Stimulated activated CD8-positive, alpha-beta memory T cell treated with anti-CD3 and anti-CD28 coated beads, Interleukin-7, amount 100 ng/mL, for 1 hour (primary cell): ENCODE measurements around the gene TMEM131.

ENCODE experiments used
- DNase-seq, 2 donors: peaks; one replicate each; pipeline ENCODE4 v3.0.0-alpha.2; 2020; ENCODE audit warnings: low read depth in 2 of 2

TMEM131 gene

DNA sequence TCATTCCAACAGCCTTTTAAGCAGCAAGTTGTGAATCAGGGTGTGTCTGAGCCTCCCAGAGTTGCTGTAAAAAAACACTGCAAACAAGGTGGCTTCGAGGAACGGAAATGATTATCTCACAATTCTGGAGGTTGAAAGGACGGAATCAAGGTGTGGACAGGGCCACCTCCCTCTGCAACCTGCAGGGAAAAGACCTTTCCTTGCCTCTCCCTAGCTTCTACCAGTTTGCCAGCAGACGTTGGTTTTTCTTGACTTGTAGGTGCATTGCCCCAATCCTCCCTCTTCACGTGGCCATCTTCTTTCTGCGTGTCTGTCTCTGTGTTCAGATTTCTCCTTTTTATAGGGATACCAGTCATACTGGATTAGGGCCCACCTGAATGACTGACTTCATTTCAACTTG, 24.8 kb upstream of the TMEM131 start:
- no peak for DNase-seq

GRCh38 chr2:98016908-98017670, 21.3 kb upstream of the TMEM131 start:
- no peak for DNase-seq

GRCh38 chr2:98015671-98016070, 19.9 kb upstream of the TMEM131 start:
- no peak for DNase-seq

- DNase-seq, result no peak
Observed at GRCh38 chr2:98014379-98014778, 18.6 kb upstream of the TMEM131 start.

GRCh38 chr2:98013407-98014042, 17.8 kb upstream of the TMEM131 start:
- DNase-seq, result no peak

GRCh38 chr2:98012561-98012991, 16.8 kb upstream of the TMEM131 start:
- no peak for DNase-seq

DNA sequence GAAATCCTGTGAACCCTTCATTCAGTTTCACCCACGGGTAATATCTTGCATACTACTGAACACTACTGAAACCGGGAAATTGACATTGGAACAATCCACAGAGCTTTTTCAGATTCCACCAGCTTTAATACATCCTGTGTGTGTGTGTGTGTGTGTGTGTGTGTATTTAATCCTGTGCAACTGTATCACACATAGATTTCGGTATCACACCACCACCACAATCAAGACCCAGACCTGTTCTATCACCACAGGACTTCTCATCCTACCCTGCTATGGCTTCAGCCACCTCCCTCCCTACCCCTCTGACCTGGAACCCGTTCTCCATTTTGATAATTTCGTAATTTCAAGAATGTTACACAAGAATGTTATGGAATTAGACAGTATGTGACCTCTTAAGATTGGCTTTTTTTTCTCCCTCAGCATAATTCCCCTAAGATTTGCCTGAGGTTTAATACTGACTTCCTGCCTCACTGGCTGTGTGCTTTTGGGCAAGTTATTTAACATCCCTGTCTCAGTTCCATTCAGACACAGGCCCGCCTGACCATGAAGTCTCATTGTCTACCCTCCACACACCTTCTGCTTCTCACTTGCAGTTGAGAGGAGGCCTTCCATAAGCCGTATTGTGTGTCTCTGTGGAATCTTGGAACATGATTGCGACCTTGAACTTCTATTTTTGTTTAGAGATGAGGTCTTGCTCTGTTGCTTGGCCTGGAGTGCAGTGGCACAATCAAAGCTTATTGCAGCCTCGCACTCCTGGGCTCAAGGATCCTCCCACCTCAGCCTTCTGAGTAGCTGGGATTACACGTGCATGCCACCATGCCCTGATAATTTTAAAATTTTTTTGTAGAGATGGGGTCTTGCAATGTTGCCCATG, 14.4 kb upstream of the TMEM131 start:
- DNase-seq, result no peak

DNA sequence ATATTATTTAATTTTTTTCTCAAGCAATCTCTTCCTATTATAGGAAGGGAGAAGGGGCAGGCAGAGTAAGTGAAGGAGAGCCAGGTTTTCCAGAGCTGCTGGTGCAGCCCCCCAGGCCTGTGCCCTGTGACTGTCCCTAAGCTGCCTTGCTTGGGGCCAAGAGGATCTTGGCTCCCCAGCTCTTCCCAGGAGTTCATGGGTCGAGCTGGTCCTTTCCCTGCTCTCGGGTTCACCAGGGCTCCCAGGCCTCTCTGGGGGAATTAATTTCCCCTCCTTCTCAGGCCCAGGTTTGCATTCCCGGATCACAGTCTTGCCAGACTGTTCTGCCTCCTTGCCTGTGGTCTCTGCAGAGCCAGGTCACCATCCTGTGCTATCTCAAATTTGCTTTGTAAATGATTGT, 12.7 kb upstream of the TMEM131 start:
- no peak for DNase-seq

DNA sequence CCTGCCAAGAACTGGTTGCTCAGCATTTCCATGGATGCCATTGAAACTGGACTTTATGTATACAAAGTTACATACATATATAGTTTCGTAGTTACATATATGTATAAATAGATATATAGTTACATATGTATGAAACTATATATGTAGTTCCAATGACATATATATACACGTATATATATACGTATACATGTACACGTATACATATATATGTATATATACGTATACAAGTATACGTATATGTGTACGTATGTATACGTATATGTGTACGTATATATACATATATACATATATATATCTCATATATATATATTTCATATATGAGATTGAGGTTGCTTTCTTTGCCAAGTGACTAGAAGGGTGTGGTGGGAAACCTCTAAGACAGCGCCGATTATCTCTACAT, 10.6 kb upstream of the TMEM131 start:
- DNase-seq, result no peak

DNA sequence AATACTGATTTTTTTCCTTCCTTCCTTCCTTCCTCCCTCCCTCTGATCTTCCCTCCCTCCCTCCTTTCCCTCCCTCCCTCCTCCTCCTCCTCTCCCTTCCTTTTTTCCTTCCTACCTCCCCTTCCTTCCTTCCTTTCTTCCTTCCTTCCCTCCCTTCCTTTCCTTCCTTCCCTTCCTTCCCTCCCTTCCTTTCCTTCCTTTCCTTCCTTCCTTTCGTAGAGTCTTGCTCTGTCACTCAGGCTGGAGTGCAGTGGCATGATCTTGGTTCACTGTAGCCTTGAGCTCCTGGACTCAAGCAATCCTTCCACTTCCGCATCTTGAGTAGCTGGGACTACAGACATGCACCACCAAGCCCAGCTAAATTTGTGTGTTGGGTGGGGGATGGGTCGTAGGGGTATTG, 8.9 kb upstream of the TMEM131 start:
- DNase-seq, result no peak

DNA sequence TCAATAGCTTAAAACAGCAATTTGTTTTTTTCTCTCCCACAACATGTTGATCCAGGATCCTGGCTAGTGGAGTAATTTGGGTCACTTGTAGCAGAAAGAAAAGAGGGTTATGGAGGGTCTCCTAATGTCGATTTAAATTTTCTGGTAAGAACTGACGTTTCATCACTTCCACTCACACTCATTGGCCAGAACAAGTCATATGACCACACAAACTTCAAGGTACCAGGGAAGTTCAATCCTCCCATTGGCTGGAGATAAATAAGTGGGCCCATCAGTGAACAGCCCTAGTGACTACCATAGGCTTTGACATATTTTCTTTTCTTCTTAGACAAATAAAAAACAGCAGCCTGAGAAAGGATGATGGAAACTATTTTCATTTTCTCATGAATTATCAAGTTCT, 8.3 kb upstream of the TMEM131 start:
- DNase-seq, result no peak

GRCh38 chr2:97999536-97999935, 3.8 kb upstream of the TMEM131 start:
- no peak for DNase-seq

DNA sequence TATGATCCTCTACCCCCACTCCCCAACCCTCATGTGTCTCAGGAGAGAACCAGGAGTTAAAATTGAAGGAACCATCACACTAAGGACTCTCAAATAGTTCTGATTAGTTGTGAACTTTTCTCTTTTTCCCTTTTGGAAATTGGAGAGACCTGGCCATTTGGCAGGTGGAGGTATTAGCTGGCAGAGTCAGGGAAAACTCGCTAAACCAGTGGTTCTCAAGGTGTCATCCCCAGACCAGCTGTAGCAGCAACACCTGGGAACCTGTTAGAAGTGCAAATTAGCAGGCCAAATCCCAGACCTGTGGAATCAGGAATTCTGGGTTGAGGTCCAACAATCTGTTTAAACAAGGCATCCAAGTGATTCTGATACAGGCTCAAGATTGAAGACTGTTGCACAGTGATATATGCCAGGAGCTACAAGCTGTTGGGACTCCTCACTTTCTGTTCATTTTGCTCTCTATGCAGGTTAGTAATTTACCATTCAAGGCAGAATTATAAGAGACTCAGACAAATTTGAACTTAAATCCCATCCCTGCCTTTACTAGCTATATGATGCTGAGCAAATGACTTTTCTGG, 2.8 kb upstream of the TMEM131 start:
- DNase-seq, result no peak

DNA sequence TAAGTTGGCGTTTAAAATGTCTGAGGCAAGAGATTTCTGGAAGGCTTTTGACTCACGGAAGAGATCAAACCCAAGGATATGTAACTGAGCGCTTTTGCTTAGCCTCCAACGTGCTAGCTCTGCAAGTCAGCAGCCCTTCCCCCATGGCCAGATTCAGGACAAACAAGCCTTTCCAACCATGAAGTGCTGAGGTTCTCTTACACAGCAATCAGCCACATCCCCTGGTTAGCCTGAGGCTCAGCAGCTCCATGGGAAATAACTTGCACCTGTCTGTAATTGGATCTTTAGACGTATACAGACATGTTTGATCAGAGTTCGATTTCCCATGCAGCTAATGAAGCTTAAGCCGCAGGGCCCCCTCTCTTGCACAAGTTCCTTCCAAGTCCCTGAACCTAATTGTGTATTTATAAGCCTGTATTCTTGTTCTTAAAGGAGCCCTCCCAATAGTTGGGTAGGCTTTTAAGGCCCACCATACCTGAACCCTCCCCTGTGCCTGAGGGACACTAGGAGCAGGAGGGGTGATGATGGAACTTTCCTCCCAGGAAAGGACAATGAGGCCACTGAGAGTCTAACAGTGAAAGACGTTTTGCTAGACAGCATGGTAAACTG, 2.1 kb upstream of the TMEM131 start:
- no peak for DNase-seq

DNA sequence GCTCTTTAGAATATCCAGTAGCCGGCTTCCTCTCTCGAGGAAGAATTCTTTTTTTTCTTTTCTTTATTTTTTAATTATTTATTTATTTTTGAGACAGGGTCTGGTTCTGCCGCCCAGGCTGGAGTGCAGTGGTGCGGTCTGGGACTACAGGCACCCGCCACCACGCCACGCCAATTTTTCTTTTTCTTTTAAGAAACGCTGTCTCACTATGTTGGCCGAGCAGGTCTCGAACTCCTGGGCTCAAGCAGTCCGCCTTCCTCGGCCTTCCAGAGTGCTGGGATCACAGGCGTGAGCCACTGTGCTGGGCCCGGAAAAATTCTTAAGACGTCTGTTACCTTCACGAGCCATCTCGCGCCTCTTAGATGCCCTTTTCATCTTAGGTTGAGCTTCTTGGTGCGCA, 931 bp upstream of the TMEM131 start:
- DNase-seq, result no peak

GRCh38 chr2:97995026-97995733, 568 bp downstream of the TMEM131 start:
- DNase-seq, result peak; percentile 2 to 21

DNA sequence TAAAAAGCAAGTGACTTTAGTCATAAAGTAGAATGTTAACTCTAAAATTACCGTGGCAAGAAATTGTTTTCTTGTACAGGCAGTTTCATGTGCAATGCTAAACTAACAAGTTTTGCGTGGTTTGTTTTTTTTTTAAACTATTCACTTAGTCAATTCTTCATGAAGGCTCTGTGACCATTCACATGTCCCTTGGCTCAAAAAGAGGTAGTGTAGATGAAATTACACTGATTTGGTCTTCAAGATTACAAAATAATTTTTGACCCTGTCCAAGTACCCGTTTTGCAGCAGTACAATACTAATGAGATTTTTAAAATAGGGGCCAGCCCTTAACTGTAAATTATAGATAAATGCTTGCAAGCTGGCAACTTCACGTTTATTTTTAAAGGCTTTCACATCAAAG, 1.3 kb downstream of the TMEM131 start:
- no peak for DNase-seq

DNA sequence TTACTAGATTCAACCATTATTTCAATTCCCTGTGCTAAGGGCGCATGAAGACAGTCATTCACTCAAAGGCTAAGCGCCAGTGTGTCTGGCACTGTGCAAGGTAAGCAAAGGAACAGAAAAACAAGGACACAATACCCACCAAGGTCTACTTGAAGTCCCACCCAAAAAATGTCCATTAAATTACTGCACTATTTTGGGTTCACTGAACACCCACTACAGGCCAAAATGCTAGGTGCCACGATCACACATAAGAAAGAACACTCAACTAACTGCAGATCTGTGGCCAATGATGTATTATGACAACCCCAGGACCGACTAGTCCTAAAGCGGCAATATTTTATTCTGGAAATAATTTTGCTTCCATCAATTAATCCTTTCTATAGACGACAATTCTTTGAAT, 1.8 kb downstream of the TMEM131 start:
- no peak for DNase-seq

- no peak for DNase-seq
Observed at GRCh38 chr2:97992836-97993825, 2.6 kb downstream of the TMEM131 start.
